Stimulated activated CD4-positive, alpha-beta T cell treated with anti-CD3 and anti-CD28 coated beads, Interleukin-12 subunit alpha, Interleukin-12 subunit beta, amount 100 ng/mL, for 48 hours (primary cell): ENCODE data around the gene CD2BP2.
"Not testable (repeated sequence)": the region's sequence is repeated elsewhere in the genome, so short reads cannot be mapped to it uniquely, and the experiment has no call there.

Source experiments
- DNase-seq, 3 donors: peaks; one replicate each; pipeline ENCODE4 v3.0.0-alpha.2; 2020; ENCODE audit warnings: low read depth in 2 of 3, low spot score in 1 of 3

The CD2BP2 gene

GRCh38 chr16:30346286-30346685 lies 8.8 kb downstream of the CD2BP2 start:
- no peak for DNase-seq

GRCh38 chr16:30343491-30343820 lies 11.7 kb downstream of the CD2BP2 start:
- DNase-seq: not testable (repeated sequence)

- no peak for DNase-seq
These were observed 12.2 kb downstream of the CD2BP2 start for GRCh38 chr16:30342751-30343490.

GRCh38 chr16:30341971-30342370 lies 13.1 kb downstream of the CD2BP2 start:
- DNase-seq: not testable (repeated sequence)

GRCh38 chr16:30340621-30341020 lies 14.5 kb downstream of the CD2BP2 start:
- no peak for DNase-seq

- DNase-seq: not testable (repeated sequence)
These were observed 16.4 kb downstream of the CD2BP2 start for GRCh38 chr16:30338715-30339114.

- DNase-seq: not testable (repeated sequence)
These were observed 17.1 kb downstream of the CD2BP2 start for GRCh38 chr16:30337964-30338357.

- no peak for DNase-seq
These were observed 19.3 kb downstream of the CD2BP2 start for GRCh38 chr16:30335598-30336474.

- DNase-seq: peak; percentile 61 to 83 (median 69)
These were observed 20.0 kb downstream of the CD2BP2 start for GRCh38 chr16:30335028-30335597.

GRCh38 chr16:30334473-30334989 lies 20.6 kb downstream of the CD2BP2 start:
- peak; percentile 75 to 82 (median 75) for DNase-seq

- not testable (repeated sequence) for DNase-seq
These were observed 30.9 kb downstream of the CD2BP2 start for GRCh38 chr16:30324220-30324619.

GRCh38 chr16:30318647-30319046 lies 36.5 kb downstream of the CD2BP2 start:
- not testable (repeated sequence) for DNase-seq

GRCh38 chr16:30310937-30311336 lies 44.2 kb downstream of the CD2BP2 start:
- not testable (repeated sequence) for DNase-seq

- DNase-seq: not testable (repeated sequence)
These were observed 45.9 kb downstream of the CD2BP2 start for GRCh38 chr16:30309255-30309654.
